ENCODE measurements around the gene ZFAND3. TPM values are rescaled to one million over a fixed set of nuclear protein-coding genes. Genes with fewer than 3 reads are reported as not detected.

The ZFAND3 gene
- total and polyA plus RNA-seq, 10 of the 15 experiments (the other 5 are each of a cell fraction or from before 2014, with no cell fraction given) = 0.90 to 34.4 (median 16.3) TPM

DNA sequence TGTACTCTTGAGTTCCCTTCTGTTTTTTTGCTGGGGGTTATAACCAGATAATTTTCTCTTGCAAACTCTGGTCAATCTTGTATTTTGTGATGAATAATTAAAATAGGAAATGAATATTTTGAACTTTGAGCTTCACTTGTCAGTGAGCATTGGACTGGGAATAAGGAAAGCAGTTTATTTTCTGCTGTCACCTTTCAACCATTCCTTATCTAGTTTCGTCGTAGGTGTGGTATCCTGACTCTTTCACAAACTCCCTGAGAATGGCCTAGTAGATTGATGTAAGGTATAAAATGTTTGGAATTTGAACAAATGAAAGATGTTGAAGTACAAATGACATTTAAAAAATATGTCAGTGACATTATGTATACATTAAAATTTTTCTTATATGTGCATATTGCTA, 98.0 kb downstream of the ZFAND3 start (continued):
- TF ChIP-seq, protein P1, sequence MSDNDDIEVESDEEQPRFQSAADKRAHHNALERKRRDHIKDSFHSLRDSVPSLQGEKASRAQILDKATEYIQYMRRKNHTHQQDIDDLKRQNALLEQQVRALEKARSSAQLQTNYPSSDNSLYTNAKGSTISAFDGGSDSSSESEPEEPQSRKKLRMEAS (IDR thresholded peaks at IDR 0.05; ENCODE audit: low read depth, low read length) = no peak
- TF ChIP-seq SIX5 (IDR thresholded peaks at IDR 0.05; ENCODE audit: low read depth, low read length, severe bottlenecking) (no peak), KAT2A (conservative IDR thresholded peaks at IDR 0.05; ENCODE audit: control insufficient read depth, low read depth, low read length) (no peak), ZZZ3 (IDR thresholded peaks at IDR 0.05; ENCODE audit: control insufficient read depth, insufficient read length, low read depth) (no peak), BMI1 (IDR thresholded peaks at IDR 0.05; ENCODE audit: borderline replicate concordance) (no peak)

DNA sequence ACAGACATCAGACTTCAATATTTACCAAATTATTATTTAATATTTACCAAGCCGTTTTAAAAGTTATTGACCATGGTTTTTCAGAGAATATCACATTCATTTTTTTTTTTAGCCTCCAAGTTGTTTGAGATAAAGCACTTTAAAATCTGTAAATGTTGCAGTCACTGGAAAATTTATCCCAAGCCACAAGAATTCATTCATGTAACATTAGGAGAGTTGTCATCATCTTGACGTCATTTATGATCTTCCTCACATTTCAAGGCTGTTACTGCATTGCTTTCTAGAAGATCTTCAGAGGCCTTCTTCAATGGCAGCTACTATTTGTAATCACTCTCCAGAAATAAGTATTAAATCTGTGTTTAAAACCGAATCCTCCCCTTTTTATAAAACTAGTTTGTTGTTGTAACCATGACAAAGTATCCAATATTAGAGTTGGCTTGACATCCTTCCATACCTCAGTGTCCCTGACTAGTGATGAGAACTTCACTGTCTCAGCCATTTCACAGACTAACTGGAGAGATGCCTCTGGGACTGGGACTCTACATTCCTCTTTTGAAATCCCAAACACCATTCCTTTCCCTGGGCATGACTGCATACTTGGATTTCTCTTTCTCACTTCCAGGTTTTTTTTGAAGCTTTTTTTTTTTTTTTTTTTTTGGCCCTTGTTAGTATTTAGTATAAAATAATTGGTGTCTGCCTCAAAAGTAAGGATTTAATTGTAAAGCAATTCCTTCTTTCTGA, 100.1 kb downstream of the ZFAND3 start:
- H3K36me3 ChIP-seq (ENCODE audit: control insufficient read depth in 2 of 2, insufficient read depth in 2 of 2, low read length in 1 of 2) = no peaks in the 10 kb centered on the region; a peak in 1 of 4 replicates
- ChIA-PET POLR2A (interaction anchor here (0.7 kb wide), 1 partner anchor 651 kb away, joined by 6 read pairs; no protein-coding TSS in a partner anchor), RAD21 (ENCODE audit: unreplicated experiment) (interaction anchor here (0.7 kb wide), 1 partner anchor 86 kb away, joined by 4 read pairs; no protein-coding TSS in a partner anchor), CTCF (interaction anchor here (0.7 kb wide), 1 partner anchor 128 kb away, joined by 3 read pairs; no protein-coding TSS in a partner anchor), SMC1A (ENCODE audit: uncharacterized antibody, unreplicated experiment) (no interaction called here)
- in situ Hi-C loops (cut with MboI) (no loop called here), intact Hi-C loops (cut with micrococcal nuclease; ENCODE audit: unreplicated experiment) (no loop called here)
- TF ChIP-seq SUPT20H (IDR thresholded peaks at IDR 0.05; ENCODE audit: borderline replicate concordance, control insufficient read depth, low read depth, low read length) = no peak
- 87% methylated on average over 3 of the region's 3 CpGs for WGBS (ENCODE audit: insufficient coverage, insufficient replicate concordance, low lambda C conversion rate, missing lambda C conversion rate)
- H3K9me3 ChIP-seq (replicated peaks; ENCODE audit: control insufficient read depth, insufficient read depth, low read length) = no peaks in the 10 kb centered on the region
- no peak for DNase-seq (ENCODE audit: low read depth, low spot score)
- BruUV-seq (replicated peaks) = no TSS peak
- H3K4me2 ChIP-seq (ENCODE audit: control insufficient read depth, insufficient read depth) = no peak overlapping the region
- 0 out of 2 replicates have a peak, but pooled peaks cover 2% of the 10 kb centered on the region for H4K20me1 ChIP-seq (ENCODE audit: control insufficient read depth, insufficient read depth)
- no peak overlapping the region for H3K4me3 ChIP-seq
- FAIRE-seq = no peak
- 0 out of 2 replicates have a peak, but pooled peaks cover 9% of the 10 kb centered on the region for H3K4me1 ChIP-seq (ENCODE audit: control insufficient read depth, insufficient read depth, low read length)
- peaks cover 34% of the 10 kb centered on the region for H3K79me2 ChIP-seq (ENCODE audit: control insufficient read depth, insufficient read depth, low read length)
- H3K27ac ChIP-seq (ENCODE audit: control insufficient read depth, insufficient read depth) = no peak overlapping the region
- no peak for ATAC-seq
- no peaks in the 10 kb centered on the region for H3K27me3 ChIP-seq (replicated peaks in 1 of 2; ENCODE audit: control insufficient read depth in 2 of 2, insufficient read depth in 2 of 2, low read length in 1 of 2)
- no peak overlapping the region for H2AFZ ChIP-seq (ENCODE audit: control insufficient read depth, low read depth, low read length)
- no peak overlapping the region for H3K9ac ChIP-seq (ENCODE audit: control insufficient read depth, insufficient read depth, low read length)
